SK-N-MC (cell line): ENCODE data around the gene F2RL1.

Experiments
- DNase-seq: peaks from one replicate; pipeline ENCODE4 v3.0.0-alpha.2; 2011; ENCODE audit warnings: low read depth, low spot score
- H3K27ac ChIP-seq: fragments of 200-600 bp; sonication (generic); 2 replicates; pipeline ENCODE4 v1.5.1; 2016; ENCODE audit warnings: mixed run types
- H3K36me3 ChIP-seq: fragments of 200-600 bp; sonication (generic); 2 replicates; pipeline ENCODE4 v1.6.1; 2017; ENCODE audit warnings: antibody characterized with exemption, low read length, mixed read lengths; ENCODE audit not compliant: insufficient read depth
- H3K4me3 ChIP-seq: fragments of 200-600 bp; sonication (generic); 2 replicates; pipeline ENCODE4 v1.5.1; 2016
- H3K9ac ChIP-seq: fragments of 200-600 bp; sonication (generic); 2 replicates; pipeline ENCODE4 v1.8.0; 2017; ENCODE audit warnings: mixed run types, mixed read lengths; ENCODE audit not compliant: insufficient read length
- H3K9me3 ChIP-seq: fragments of 200-600 bp; sonication (generic); 2 replicates; pipeline ENCODE4 v1.6.1; 2017; ENCODE audit warnings: low read depth, mild to moderate bottlenecking, antibody characterized with exemption, low read length, moderate library complexity, mixed read lengths
- EZH2 ChIP-seq: fragments of 200-600 bp; sonication (generic); IDR thresholded peaks from one replicate; pipeline ENCODE4 v1.6.1; 2017; ENCODE audit warnings: antibody characterized with exemption
- FOXP2 ChIP-seq: optimal IDR thresholded peaks from 2 replicates; pipeline ENCODE3; 2011; ENCODE audit warnings: mild to moderate bottlenecking, moderate library complexity; ENCODE audit not compliant: insufficient read depth; ENCODE audit errors: extremely low read length, control extremely low read depth
- POLR2AphosphoS5 ChIP-seq: IDR thresholded peaks from 2 replicates; pipeline ENCODE4 v1.6.1; 2012; ENCODE audit warnings: mild to moderate bottlenecking, low read depth, low read length, borderline replicate concordance

Gene F2RL1

DNA sequence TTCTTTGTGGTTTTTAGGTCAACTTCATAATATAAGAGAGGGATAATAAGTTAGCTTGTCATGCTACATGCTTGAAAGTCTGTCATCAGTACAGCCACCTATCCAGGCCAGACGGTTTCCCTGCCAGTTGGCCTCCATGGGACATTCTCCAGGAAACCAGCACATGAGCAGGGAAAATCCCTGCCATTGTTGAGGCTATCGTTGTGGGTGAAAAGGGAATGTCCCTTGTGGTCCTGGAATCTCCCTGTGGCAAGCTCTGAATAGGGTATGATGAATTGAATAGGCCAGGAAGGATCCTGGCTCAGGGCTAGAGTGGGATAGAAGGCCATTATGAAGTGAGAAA lies 12.3 kb downstream of the F2RL1 start:
- Histone ChIP-seq H3K27ac (no peak overlapping the region), H3K36me3 (no peaks in the 10 kb centered on the region), H3K9me3 (no peaks in the 10 kb centered on the region), H3K9ac (no peak overlapping the region), H3K4me3 (no peak overlapping the region)
- TF ChIP-seq POLR2AphosphoS5: no peak
- TF ChIP-seq EZH2: no peak
- TF ChIP-seq FOXP2: no peak
- DNase-seq: no peak

DNA sequence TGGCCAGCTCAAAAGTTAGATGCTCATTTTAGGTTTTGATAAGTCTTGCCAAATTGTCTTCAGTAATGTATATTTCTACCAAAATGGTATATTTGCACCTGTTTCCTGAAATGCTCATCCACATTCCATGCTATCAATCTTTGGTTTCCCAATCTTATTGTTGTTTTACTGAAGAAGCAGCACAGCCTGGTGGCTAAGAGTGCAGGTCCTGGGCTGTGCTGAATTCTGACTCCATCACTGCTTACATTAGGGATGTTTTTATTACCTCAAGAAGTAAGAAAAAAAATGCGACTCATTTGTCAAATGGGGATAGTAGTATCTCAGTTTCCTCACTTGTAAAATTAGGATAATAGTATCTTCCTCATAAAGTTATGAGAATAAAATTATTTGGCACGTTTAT lies 17.4 kb downstream of the F2RL1 start:
- Histone ChIP-seq H3K4me3 (no peak overlapping the region), H3K36me3 (no peaks in the 10 kb centered on the region), H3K9me3 (no peaks in the 10 kb centered on the region), H3K27ac (no peak overlapping the region), H3K9ac (no peak overlapping the region)
- TF ChIP-seq FOXP2 (no peak), EZH2 (no peak), POLR2AphosphoS5 (no peak)
- no peak for DNase-seq

DNA sequence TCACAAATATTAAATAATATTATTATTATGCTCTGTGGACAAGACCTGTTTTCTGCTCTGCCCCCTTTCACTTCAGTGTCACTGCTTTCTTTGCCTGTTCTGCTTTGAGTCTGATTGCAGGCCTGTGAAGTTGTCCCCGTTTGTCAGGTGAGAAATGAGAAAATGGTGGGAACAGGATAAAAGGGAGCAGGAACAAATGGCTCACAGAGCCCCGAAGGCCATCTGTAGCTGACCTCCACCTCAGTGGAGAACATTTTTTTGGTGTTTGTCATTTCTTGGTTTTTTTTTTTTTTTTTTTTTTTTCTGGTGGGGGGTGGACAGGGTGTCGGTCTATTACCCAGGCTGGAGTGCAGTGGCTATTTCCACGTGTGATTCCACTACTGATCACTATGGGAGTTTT lies 17.8 kb downstream of the F2RL1 start:
- Histone ChIP-seq H3K27ac (no peak overlapping the region), H3K9ac (no peak overlapping the region), H3K9me3 (no peaks in the 10 kb centered on the region), H3K36me3 (no peaks in the 10 kb centered on the region), H3K4me3 (no peak overlapping the region)
- TF ChIP-seq EZH2: no peak
- no peak for TF ChIP-seq POLR2AphosphoS5
- no peak for TF ChIP-seq FOXP2
- DNase-seq: no peak

DNA sequence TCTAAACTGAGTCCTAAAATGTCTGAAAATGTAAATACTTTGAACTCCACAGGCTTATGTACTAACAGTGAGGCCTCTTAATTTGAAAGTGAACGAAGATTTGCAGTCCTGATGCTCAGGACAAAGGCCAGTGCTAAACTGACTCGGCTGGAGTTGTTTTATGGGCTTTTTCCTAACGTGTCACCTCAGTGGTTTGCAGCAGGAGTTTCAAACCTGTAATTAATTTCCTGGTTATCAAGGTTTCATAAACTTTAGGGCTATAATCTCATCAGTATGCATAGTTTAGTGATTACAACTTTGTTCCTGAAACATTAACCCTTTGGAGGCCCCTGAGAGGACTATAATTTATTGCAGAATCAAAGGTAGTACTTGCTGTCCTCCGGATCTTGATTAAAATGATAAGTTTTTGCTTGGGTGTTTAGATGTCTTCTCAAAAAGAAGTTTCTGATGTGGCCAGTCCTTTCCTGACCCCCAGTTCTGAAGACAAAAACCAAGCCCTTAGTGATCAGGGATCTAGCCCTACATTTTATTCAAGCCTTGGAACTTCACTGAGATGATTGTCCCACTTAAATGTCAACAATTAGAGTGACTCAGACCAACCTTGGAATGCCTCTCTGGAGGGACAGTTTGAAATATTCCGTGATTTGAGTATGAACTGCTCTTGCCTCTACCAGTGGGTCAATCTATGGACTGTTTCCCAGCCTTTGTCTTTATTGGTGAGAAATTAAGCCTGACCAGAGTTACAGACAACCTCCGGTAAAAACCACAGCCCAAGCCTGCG lies 19.8 kb downstream of the F2RL1 start:
- no peak for DNase-seq
- Histone ChIP-seq H3K4me3 (peak overlapping the region; percentile 7; the same call in 1 of the 2 replicates), H3K27ac (no peak overlapping the region), H3K9ac (no peak overlapping the region), H3K9me3 (no peaks in the 10 kb centered on the region), H3K36me3 (no peaks in the 10 kb centered on the region)
- TF ChIP-seq POLR2AphosphoS5: no peak
- TF ChIP-seq EZH2: no peak
- TF ChIP-seq FOXP2: no peak

DNA sequence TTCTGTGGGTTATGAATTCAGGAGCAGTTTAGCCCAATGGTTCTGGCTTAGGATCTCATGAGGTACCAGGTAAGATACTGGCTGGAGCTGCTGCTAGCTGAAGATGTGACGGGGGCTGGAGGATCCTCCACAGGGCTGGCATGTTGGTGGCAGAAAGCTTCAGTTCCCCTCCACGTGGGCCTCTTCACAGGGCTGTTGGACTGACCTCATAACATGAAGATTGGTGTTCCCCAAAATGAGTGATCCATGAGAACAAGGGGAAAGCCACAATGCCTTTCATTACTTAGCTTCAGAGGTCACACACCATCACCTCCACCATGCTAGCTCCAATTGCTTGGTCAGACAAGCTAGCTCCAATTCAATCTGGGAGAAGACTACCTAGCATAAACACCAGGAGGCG lies 22.5 kb downstream of the F2RL1 start:
- no peak for TF ChIP-seq POLR2AphosphoS5
- TF ChIP-seq FOXP2: no peak
- no peak for TF ChIP-seq EZH2
- Histone ChIP-seq H3K27ac (no peak overlapping the region), H3K4me3 (no peak overlapping the region), H3K9me3 (no peaks in the 10 kb centered on the region), H3K9ac (no peak overlapping the region), H3K36me3 (no peaks in the 10 kb centered on the region)
- DNase-seq: no peak

DNA sequence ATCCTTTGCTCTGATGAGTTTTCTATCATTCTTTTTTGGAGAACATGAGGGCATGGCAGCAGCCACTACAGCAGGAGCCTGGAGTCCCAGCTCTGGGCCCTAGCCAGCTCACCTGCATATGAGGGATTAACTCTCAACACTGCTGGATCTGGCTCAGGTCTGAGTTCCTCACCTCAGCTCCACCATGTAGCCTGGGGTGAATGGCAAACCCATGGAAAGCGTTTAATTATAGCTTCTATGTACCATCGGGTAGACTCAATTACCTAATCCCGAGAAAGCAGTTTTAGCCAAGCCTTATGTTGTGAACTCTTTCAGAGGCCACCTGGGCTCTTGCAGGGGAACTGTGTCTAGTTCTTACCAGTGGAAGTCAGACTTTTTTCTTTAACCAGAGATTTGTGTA lies 27.1 kb downstream of the F2RL1 start:
- Histone ChIP-seq H3K27ac (no peak overlapping the region), H3K4me3 (no peak overlapping the region), H3K36me3 (no peaks in the 10 kb centered on the region), H3K9ac (no peak overlapping the region), H3K9me3 (no peaks in the 10 kb centered on the region)
- TF ChIP-seq FOXP2: no peak
- TF ChIP-seq POLR2AphosphoS5: no peak
- TF ChIP-seq EZH2: no peak
- no peak for DNase-seq

DNA sequence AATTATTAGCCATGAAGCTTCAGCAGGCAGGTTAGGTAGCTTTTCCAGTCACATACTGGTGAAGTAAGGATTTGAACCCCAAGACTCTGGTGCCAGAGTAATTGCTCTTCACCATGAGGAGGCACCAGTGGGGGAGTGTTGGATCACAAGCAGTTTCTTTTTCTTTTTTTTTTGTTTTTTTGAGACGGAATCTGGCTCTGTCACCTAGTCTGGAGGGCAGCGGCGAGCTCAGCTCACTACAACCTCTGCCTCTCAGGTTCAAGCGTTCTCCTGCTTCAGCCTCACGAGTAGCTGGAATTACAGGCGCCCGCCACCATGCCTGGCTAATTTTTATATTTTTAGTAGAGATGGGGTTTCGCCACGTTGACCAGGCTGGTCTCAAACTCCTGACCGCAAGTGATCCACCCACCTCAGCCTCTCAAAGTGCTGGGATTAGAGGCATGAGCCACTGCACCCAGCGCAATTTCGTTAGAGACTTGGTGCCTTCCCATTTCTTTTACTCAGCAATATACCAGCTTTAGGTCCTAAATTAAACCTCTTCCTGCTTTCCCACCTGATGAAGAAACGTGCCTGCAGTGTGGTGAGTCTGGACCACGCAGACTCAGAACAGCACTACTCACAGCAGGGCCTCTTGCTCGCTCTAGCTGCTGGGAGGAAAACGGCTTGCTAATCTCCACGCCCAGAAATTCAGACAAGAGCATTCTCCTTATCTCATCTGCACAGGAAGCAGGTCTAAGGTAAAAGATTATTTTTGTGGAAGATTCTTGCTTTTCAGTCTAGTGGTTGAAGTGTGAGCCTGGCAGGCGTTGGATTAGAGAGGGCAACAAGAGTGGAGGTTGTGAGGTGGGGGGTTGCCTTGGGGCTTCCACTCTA lies 30.8 kb downstream of the F2RL1 start, which contains the start of gene S100Z:
Gene S100Z (plus strand): TSS at position 596 of the 873 bp plus-strand sequence. CDS start 25,346 bp downstream, outside the sequence.
- Histone ChIP-seq H3K36me3 (no peaks in the 10 kb centered on the region), H3K9ac (no peak within 1 kb of the TSS), H3K4me3 (no peak within 1 kb of the TSS), H3K27ac (no peak within 1 kb of the TSS), H3K9me3 (no peaks in the 10 kb centered on the region)
- TF ChIP-seq EZH2 (no peak), FOXP2 (no peak), POLR2AphosphoS5 (no peak)
- no peak for DNase-seq

DNA sequence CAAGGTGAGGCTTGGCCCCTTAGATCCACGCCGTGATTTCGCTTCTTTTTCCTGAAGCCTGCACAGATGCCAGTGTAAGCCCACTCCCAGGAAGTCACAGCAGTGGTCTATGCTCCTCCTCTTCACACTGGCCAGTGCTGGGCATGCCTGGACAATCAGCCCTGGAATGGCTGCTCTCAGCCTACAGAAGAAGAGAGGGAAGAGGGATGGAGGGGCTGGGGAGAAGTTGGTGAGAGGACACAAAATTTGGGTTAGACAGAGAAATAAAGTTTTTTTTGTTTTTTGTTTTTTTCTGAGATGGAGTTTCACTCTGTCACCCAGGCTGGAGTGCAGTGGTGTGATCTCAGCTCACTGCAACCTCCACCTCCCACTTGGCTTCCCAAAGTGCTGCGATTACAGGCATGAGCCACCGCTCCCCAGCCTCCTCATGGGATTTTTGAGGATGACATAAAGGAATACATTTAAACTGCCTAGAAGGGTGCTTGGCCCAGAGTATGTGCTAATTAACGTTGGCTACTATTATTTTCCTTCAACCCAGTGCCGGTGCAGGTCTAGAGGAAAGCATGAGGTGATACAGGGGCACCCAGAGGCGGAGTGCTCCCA lies 31.8 kb downstream of the F2RL1 start:
- Histone ChIP-seq H3K27ac (no peak overlapping the region), H3K9me3 (no peaks in the 10 kb centered on the region), H3K36me3 (no peaks in the 10 kb centered on the region), H3K4me3 (no peak overlapping the region), H3K9ac (no peak overlapping the region)
- DNase-seq: no peak
- TF ChIP-seq EZH2: no peak
- TF ChIP-seq FOXP2: no peak
- no peak for TF ChIP-seq POLR2AphosphoS5
